K562 (cell line): ENCODE results near the gene WNT11. TPM values are rescaled to one million over a fixed set of nuclear protein-coding genes. Genes with fewer than 3 reads are reported as not detected.

ENCODE experiments used
- ATAC-seq: fragments of 200-7000 bp; cut with Tn5 transposase; 3 replicates; pipeline ENCODE4 v1.9.1; 2020; ENCODE audit warnings: moderate library complexity
- BruUV-seq: library from RNA; stranded (reverse); fragments of 400-500 nt; replicated peaks from 2 replicates; lab custom pipeline; 2021; lab: Mats Ljungman, UMichigan
- CTCF ChIA-PET: fragments of 300-600 bp; formaldehyde crosslinking; extraction: SDS; loops from one replicate; lab custom pipeline; 2021; ENCODE audit warnings: low intra/inter-chr PET ratio; lab: Yijun Ruan, JAX
- POLR2A ChIA-PET: fragments of 300-600, 350-650 bp; sonication (Branson Sonifier 250); formaldehyde crosslinking; extraction: SDS; loops from one replicate; lab custom pipeline; 2021; ENCODE audit warnings: antibody characterized with exemption, inconsistent platforms; lab: Yijun Ruan, JAX
- DNase-seq, 4 experiments: peaks; one replicate each; pipeline versions ENCODE4 v3.0.0 to v3.0.0-alpha.2; 2011 to 2018; ENCODE audit warnings: low spot score in 3 of 4, mixed read lengths in 3 of 4; ENCODE audit errors: extremely low read depth in 1 of 4
- FAIRE-seq: peaks from 2 replicates; lab custom pipeline; 2011; peaks lifted over from hg19 to GRCh38; lab: Jason Lieb, UNC
- H2AFZ ChIP-seq: 2 replicates; pipeline ENCODE4 v1.6.0; 2011; ENCODE audit warnings: low read depth, low read length, control low read depth, inconsistent platforms
- H3K27ac ChIP-seq: fragments of 200-600 bp; 3 replicates; pipeline ENCODE4 v1.8.0; 2011; ENCODE audit warnings: low read depth, mild to moderate bottlenecking, control low read depth, inconsistent platforms, low read length, moderate library complexity, mixed read lengths; ENCODE audit errors: extremely low read depth
- H3K27me3 ChIP-seq, 2 experiments: fragments of 300-600 bp in 1 of 2; 2 replicates in 1 of 2; 3 replicates in 1 of 2; pipeline versions ENCODE4 v1.6.0 to v1.8.0; 2011; ENCODE audit warnings: inconsistent platforms in 2 of 2, low read length in 2 of 2, mild to moderate bottlenecking in 1 of 2, mixed read lengths in 1 of 2, moderate library complexity in 1 of 2; ENCODE audit not compliant: control insufficient read depth in 2 of 2, insufficient read depth in 2 of 2
- H3K36me3 ChIP-seq: fragments of 300-600 bp; 3 replicates; pipeline ENCODE4 v1.8.0; 2011; ENCODE audit warnings: mild to moderate bottlenecking, low read length, inconsistent platforms; ENCODE audit not compliant: control insufficient read depth, insufficient read depth
- H3K4me1 ChIP-seq, 2 experiments: fragments of 200-600 bp in 1 of 2; replicated peaks in 1 of 2; 2 replicates in 1 of 2; 3 replicates in 1 of 2; pipeline versions ENCODE4 v1.5.1 to v1.8.0; 2011; ENCODE audit warnings: inconsistent platforms in 2 of 2, low read length in 2 of 2, mild to moderate bottlenecking in 1 of 2, mixed read lengths in 1 of 2, moderate library complexity in 1 of 2; ENCODE audit not compliant: control insufficient read depth in 2 of 2, insufficient read depth in 2 of 2
- H3K4me2 ChIP-seq: 2 replicates; pipeline ENCODE4 v1.6.1; 2011; ENCODE audit warnings: low read length, control low read depth, inconsistent platforms, mixed read lengths; ENCODE audit not compliant: insufficient read depth
- H3K4me3 ChIP-seq: fragments of 200-600 bp; sonication (generic), shearing (Covaris generic); 2 replicates; pipeline ENCODE4 v1.5.1; 2016; ENCODE audit warnings: control low read depth, inconsistent platforms
- H3K79me2 ChIP-seq: fragments of 200-600 bp; 3 replicates; pipeline ENCODE4 v1.8.0; 2011; ENCODE audit warnings: low read length, inconsistent platforms; ENCODE audit not compliant: control insufficient read depth, insufficient read depth
- H3K9ac ChIP-seq, 2 experiments: 2 replicates each; pipeline versions ENCODE4 v1.6.0 to v1.6.1; 2011; ENCODE audit warnings: low read depth in 2 of 2, low read length in 2 of 2, control low read depth in 1 of 2, inconsistent platforms in 1 of 2, mild to moderate bottlenecking in 1 of 2, mixed read lengths in 1 of 2; ENCODE audit not compliant: insufficient read depth in 1 of 2
- H3K9me1 ChIP-seq: one replicate; pipeline ENCODE4 v1.6.0; 2011; ENCODE audit warnings: inconsistent platforms, mild to moderate bottlenecking, low read length, moderate library complexity; ENCODE audit not compliant: control insufficient read depth, insufficient read depth
- H3K9me3 ChIP-seq: replicated peaks from 2 replicates; pipeline ENCODE4 v1.5.1; 2011; ENCODE audit warnings: low read depth, low read length, inconsistent platforms; ENCODE audit not compliant: control insufficient read depth, insufficient read depth
- H4K20me1 ChIP-seq: replicated peaks from 2 replicates; pipeline ENCODE4 v1.6.1; 2011; ENCODE audit warnings: low read length, inconsistent platforms, mixed read lengths; ENCODE audit not compliant: control insufficient read depth, insufficient read depth
- DACH1 ChIP-seq: fragments of 450-650 bp; IDR thresholded peaks from 2 replicates; pipeline ENCODE4 v1.6.1; 2018; ENCODE audit not compliant: partially characterized antibody
- EGR1 ChIP-seq: fragments of 450-650 bp; conservative IDR thresholded peaks from 2 replicates; pipeline ENCODE4 v1.6.1; 2017; ENCODE audit warnings: mild to moderate bottlenecking
- HDAC3 ChIP-seq: fragments of 450-650 bp; IDR thresholded peaks from 2 replicates; pipeline ENCODE4 v1.6.1; 2018; ENCODE audit warnings: borderline replicate concordance, mild to moderate bottlenecking, moderate library complexity; ENCODE audit not compliant: partially characterized antibody
- MGA ChIP-seq: fragments of 450-650 bp; IDR thresholded peaks from 2 replicates; pipeline ENCODE4 v1.6.1; 2016; ENCODE audit warnings: mild to moderate bottlenecking, moderate library complexity
- WGBS: fragments of 100-300 bp; shearing (Covaris generic); methylation state at CpG from one replicate; pipeline ENCODE4 v1.1.6; 2016; ENCODE audit warnings: low coverage, mixed read lengths; ENCODE audit not compliant: insufficient coverage; ENCODE audit errors: missing lambda C conversion rate; 5-methylcytosine and 5-hydroxymethylcytosine counted together
- in situ Hi-C: fragments of 300-500 bp; cut with MboI; formaldehyde crosslinking; loops from 4 replicates; pipeline ENCODE4 v1.15.0; 2018; ENCODE audit warnings: inconsistent platforms, mixed read lengths
- intact Hi-C: fragments of 100-400 bp; cut with micrococcal nuclease; formaldehyde crosslinking; loops from 2 replicates; pipeline ENCODE4 v1.14.2; 2022
- polyA plus RNA-seq, 8 experiments: library from polyadenylated mRNA; depleted of rRNA in 4 of 8; stranded (reverse) in 5 of 8; unstranded in 3 of 8; fragments of >200 nt; fragmentation: Nextera tagmentation in 2 of 8; fragmentation: Illumina TruSeq in 1 of 8; extraction: Ambion mirVana in 2 of 8; extraction: Trizol in 1 of 8; gene quantifications; 2 replicates each; pipeline versions ENCODE4 v1.2.1 to v1.2.3, GENCODE V29; 2011 to 2014; ENCODE audit warnings: inconsistent platforms in 1 of 8, missing spikeins in 1 of 8
- total RNA-seq, 7 experiments: library from RNA; depleted of rRNA in 6 of 7; stranded (reverse); fragments of >200 nt in 6 of 7; fragmentation: Illumina TruSeq in 2 of 7; extraction: Trizol in 2 of 7; gene quantifications; 2 replicates each; pipeline versions ENCODE4 v1.2.1 to v1.2.3, GENCODE V29; 2011 to 2021; ENCODE audit warnings: low replicate concordance in 1 of 7

WNT11 gene
- total and polyA plus RNA-seq, 9 of the 15 experiments (the other 6 are each of a cell fraction or from before 2014, with no cell fraction given) = 0.03 to 0.20 (median 0.09) TPM; not detected in 4

GRCh38 chr11:76169473-76169896, 36.8 kb downstream of the WNT11 start:
- POLR2A ChIA-PET = no interaction called here
- TF ChIP-seq DACH1 (no peak), HDAC3 (no peak), EGR1 (0 out of 2 replicates have a peak, but pooled peaks have one; percentile 33)

GRCh38 chr11:76167590-76167989, 38.7 kb downstream of the WNT11 start:
- peaks cover 23 to 76% of the 10 kb centered on the region in 2 experiments for H3K27me3 ChIP-seq
- H3K4me1 ChIP-seq = peaks cover 12 to 28% of the 10 kb centered on the region in 2 experiments
- no peaks in the 10 kb centered on the region for H3K9me3 ChIP-seq
- H3K79me2 ChIP-seq = no peaks in the 10 kb centered on the region
- no TSS peak for BruUV-seq
- no peak overlapping the region for H3K27ac ChIP-seq
- ATAC-seq = no peak
- no peaks in the 10 kb centered on the region for H3K36me3 ChIP-seq
- H3K4me2 ChIP-seq = no peak overlapping the region
- H2AFZ ChIP-seq = no peak overlapping the region
- peaks cover 11% of the 10 kb centered on the region; the same call in 1 of the 2 replicates for H4K20me1 ChIP-seq
- in situ Hi-C loops = no loop called here
- 10% methylated on average over 12 of the region's 13 CpGs for WGBS
- no peak overlapping the region for H3K4me3 ChIP-seq
- ChIA-PET CTCF (no interaction called here), POLR2A (no interaction called here)
- intact Hi-C loops = no loop called here
- DNase-seq = no peak
- FAIRE-seq = no peak
- peaks cover 3% of the 10 kb centered on the region for H3K9me1 ChIP-seq
- H3K9ac ChIP-seq = no peak overlapping the region
- TF ChIP-seq MGA = no peak

More at GRCh38 chr11:76169473-76169896, 36.8 kb downstream of the WNT11 start:
- FAIRE-seq = no peak
- in situ Hi-C loops = no loop called here
- Histone ChIP-seq H3K4me3 (no peak overlapping the region), H3K9ac (peak overlapping the region in 1 of 2 experiments; percentile 28; a peak in 2 of 4 replicates), H3K27me3 (peaks cover 29 to 78% of the 10 kb centered on the region in 2 experiments), H3K79me2 (no peaks in the 10 kb centered on the region), H3K4me1 (peaks cover 5 to 23% of the 10 kb centered on the region in 2 experiments; a peak in 4 of 5 replicates), H4K20me1 (peaks cover 16% of the 10 kb centered on the region; the same call in 1 of the 2 replicates), H3K36me3 (no peaks in the 10 kb centered on the region), H3K9me1 (peaks cover 3% of the 10 kb centered on the region), H3K9me3 (no peaks in the 10 kb centered on the region), H3K4me2 (no peak overlapping the region), H3K27ac (no peak overlapping the region), H2AFZ (no peak overlapping the region)
- 25% methylated on average over 15 of the region's 15 CpGs for WGBS
- CTCF ChIA-PET = no interaction called here
- no TSS peak for BruUV-seq
- intact Hi-C loops = no loop called here
- ATAC-seq = no peak
- DNase-seq = no peak
